GM19193 (cell line): ENCODE data around the gene SERF2.
A peak's percentile ranks its signal among the peaks of the same experiment; 100 is the strongest.

Experiments
- POLR2A ChIP-seq: IDR thresholded peaks from 4 replicates; pipeline ENCODE4 v1.6.1; 2011; ENCODE audit not compliant: insufficient read depth, insufficient read length; ENCODE audit errors: extremely low read depth

SERF2 gene

DNA sequence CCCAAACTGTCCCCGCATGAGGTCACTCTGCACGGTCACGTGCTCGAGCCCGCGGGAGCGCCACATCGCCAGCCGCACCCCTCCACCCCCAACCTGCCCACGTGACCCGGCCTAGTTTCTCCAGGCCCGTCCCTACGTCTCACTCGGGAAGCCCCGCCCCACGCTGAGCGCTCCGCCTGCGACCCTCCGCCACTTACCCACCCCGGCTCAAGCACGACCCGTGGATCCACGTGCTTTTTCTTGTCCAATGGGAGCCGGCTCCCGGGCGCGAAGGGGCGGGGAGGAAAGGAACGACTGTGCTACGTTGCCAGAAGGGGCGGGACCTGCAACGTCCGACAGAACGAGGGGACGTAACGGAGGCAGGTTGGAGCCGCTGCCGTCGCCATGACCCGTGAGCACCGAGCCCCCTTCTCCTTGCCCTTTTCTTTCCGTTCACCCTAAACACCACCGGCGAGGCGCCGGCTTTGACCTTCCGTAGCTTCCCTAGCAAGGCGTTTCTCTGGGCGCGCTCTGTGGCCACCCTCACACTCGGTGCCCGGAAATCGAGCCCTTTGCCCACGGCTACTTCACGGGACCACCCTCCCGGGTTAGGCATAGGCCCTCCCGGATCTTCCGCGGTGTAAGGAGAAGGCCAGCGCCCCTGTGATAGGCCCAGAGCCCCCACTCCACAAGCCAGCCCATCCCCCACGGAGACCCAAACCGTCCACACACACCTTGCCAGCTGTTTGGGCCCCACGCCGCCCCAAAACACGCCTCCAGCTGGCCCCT is at the start of gene SERF2:
SERF2 (plus strand) TSS at position 328 of the 768 bp plus-strand sequence; CDS start at position 385, 57 bp downstream.
- peak; percentile 95 for TF ChIP-seq POLR2A

DNA sequence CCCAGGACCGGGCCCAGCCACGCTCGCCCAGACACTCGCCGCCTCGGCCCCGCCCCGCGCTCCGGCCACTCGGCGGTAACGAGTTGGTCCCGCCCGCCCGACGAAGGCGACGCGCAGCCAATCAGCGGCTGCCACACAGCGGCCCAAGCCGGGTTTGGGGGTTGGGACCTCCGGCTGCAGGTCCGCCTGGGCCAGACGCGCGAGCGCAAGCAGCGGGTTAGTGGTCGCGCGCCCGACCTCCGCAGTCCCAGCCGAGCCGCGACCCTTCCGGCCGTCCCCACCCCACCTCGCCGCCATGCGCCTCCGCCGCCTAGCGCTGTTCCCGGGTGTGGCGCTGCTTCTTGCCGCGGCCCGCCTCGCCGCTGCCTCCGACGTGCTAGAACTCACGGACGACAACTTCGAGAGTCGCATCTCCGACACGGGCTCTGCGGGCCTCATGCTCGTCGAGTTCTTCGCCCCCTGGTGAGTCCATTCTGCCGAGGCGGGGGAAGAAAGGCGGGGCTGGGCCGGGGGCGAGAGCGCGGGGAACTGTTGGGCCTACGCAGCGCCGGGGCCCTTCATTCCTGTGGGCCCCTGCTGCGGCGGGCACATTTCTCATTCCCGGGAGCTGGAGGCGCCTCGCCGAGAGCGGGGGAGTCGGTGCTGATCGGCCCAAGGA is 45.7 kb upstream of the SERF2 start, which contains the start of gene PDIA3:
PDIA3 (plus strand) TSS at position 194 of the 658 bp plus-strand sequence; CDS start at position 296, 102 bp downstream.
- TF ChIP-seq POLR2A = peak; percentile 92

DNA sequence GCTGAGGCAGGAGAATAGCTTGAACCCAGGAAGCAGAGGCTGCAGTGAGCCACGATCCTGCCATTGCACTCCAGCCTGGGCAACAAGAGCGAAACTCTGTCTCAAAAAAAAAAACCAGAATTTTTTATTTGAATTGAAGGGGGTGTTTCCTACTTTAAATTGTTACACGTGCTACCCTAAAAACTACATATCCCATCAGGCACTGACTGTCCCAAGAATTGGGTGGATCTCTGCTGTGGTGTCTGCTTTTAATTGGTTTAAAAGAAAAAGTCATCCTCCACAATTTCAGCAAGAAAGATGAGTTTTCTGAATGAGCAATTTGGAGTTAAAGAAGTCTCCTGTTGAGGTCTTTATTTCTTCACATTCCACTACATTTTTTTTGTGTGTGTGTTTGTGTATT is 43.7 kb upstream of the SERF2 start:
- no peak for TF ChIP-seq POLR2A

DNA sequence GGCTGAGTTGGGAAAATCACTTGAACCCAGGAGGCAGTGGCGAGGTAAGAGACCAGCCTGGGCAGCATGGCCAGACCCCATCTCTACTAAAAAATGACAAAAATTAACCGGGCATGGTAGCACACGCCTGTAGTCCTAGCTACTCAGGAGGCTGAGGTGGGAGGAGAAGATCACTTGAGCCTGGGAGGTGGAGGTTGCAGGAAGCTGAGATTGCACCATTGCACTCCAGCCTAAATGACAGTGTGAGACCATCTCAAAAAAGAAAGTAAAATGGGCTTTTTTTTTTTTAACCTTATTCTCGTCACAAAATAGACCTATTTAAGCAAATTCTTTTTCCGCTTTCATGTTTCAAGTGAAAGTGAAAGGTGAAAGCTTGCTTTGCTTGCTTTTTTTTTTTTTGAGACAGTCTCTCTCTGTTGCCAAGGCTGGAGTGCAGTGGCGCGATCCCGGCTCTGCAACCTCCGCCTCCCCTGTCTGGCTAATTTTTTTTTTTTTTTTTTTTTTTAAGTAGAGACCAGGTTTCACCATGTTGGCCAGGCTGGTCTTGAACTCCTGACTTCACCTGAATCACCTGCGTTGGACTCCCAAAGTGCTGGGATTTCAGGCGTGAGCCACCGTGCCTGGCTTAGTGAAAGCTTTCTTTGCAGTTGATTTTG is 42.3 kb upstream of the SERF2 start:
- no peak for TF ChIP-seq POLR2A

DNA sequence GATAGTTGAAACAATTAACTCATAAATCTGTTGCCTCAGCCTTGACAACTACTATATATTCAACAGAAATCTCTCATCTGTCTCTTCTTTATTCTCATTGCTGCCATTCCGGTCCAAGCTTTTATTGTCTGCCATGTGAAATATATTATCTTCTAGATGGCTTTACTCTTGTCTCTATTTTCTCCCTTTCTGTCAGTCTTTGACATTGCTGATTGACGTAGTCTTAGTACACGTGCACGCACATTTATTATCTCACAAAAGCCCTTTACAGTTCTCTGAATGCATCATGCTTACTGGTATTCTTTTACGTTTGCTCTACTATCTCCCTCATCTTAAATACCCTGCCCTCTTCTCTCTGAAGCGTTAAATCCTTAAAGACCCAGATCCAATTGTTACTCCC is 40.2 kb upstream of the SERF2 start:
- TF ChIP-seq POLR2A = no peak

DNA sequence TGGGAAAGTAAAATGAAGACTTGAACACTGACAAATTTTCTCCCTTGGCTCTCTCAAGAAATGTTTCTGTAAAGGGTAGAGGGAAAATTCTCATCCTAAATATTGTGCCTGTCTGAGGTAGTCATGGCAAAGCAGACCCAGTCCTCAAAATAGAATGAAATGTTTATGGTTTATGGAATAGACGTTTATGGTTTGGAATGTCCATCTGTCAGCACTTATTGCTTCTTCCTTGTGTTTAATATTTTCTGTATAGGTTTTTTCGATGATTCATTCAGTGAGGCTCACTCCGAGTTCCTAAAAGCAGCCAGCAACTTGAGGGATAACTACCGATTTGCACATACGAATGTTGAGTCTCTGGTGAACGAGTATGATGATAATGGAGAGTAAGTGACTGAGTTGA is 29.3 kb upstream of the SERF2 start:
- TF ChIP-seq POLR2A = no peak

DNA sequence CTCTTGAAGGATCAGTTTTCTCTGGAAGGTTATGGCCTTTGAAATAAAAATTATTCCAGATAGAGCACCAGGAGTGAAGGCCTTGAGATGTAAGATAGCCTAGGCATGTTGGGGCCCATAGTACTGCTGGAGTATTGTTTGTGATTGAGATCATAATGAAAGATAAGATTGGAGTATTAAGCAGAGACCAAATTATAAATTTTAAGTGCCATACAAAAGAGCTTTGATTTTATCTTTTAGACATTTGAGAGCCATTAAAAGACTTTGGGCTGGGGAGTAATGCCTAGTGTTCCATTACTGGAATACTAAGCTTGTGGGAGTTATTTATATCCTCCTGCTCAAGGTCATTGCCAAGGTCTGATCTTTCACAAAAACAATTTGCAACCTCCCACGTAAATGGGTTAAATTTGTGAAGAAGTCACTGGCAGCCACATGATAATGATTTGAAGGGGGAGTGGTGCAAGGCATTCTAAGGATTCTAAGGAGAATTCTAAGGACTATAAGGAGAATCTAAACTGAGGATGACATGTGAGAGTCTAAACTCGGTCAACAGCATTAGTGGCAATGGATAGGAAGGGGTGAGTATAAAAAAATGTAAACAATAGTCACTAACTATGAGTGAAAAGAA is 28.2 kb upstream of the SERF2 start:
- TF ChIP-seq POLR2A = no peak

DNA sequence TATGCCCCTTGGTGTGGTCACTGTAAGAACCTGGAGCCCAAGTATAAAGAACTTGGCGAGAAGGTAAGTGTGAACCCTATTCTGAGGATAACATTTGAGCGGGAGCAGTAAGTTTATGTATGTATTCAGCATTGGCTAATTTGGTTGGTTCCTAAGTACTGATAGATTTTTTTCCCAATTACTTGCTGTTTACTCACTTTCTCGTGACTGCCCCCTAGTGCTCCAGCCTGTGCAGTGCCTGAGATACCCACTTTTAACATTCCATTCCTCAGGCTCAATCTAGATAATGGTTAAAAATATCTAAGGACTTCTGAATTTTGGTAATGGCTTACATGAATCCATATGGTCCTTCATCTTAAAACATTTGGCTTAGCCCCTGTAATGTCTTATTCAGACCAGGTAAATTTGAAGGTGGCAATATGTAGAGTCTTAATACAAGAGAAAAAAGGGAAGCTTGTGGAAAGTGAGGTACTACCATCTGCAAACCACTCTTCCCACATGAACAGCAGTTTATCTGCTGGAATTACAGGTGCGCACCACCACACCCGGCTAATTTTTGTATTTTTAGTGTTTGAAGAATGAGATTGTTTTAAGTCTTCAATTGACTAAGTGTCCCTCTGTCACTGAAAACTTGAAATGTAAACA is 22.4 kb upstream of the SERF2 start:
- no peak for TF ChIP-seq POLR2A

DNA sequence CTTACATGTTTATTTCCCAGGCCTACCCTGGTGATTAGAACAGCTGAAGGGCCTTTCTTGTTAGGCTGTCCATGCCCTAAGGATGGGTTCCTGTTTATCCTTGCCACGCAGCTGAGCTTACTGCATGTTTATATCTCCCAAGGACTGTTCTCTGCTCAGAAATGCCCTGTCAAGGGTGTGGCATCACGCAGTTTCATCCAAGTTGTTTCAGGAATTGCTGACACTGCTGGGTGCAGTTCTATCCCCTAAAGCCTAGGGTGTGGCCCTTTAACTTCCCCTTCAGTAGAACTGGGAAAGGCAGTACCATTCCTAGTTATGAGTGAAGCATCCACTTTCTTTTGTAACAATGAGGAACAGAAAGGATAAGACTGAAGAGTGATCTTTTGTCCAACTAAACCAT is 20.3 kb upstream of the SERF2 start:
- TF ChIP-seq POLR2A = no peak

DNA sequence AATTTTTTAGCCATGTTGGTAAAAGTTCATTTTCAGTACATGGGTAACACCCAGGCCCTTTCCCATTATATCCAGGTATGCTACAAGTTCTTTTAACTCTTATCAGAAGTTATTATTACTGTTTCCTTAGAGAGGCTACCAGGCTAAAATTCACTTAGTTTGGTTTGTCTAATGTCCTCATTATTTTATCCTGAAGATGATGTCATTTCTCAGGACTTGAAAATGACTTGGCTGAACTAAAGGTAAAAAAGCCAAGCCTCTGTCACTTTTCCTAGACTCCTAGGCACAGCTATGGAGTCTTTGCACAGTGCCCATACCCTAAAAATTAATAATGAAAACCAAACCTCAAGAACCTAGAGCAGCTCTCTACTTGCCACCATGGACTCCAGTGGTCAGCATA is 19.5 kb upstream of the SERF2 start:
- TF ChIP-seq POLR2A = no peak

DNA sequence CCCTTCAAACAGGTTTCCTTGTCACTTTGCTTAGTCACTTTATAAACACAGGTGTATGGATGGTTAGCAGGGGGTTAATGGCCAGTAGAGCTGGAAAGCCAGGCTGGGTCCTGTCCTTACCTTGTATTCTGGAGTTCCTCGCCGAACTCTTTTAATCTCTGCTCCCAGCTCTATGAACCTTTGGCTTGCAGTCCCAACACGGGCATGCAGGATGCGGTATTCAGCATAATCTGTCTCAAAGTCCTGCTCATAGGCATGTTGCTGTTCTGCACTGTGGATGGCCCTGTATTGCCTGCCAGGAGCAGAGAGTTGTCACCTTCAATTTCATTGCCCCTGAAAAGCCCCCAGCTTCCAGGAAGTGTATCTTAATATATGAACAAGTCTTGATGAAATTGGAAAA is 18.1 kb upstream of the SERF2 start:
- TF ChIP-seq POLR2A = no peak

DNA sequence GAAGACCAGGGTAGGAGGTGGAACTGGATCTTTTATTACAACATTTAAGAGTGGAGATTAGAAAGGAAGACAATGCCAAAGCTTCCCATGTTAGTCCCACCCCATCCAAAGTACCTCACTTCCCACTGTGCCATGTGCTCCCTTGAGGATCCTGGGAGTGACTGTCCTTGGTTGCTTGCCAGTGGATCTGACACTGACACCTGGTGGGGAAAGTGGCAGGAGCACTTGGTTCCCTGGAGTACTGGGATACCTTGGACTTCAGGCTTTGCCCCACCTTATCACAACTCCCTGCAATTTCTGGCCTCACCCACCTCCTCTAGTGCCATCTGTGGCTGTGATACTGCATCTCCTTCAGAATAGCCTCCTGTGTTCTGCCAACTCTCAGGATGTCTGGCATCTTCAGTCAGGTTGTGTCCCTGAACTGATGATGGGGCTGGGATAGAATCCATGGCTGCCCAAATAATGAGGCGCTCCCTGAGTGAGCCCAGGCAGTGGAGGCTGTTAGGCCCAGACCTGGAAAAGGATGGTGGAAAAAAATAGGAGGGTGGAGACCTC is 16.6 kb upstream of the SERF2 start:
- TF ChIP-seq POLR2A = peak; percentile 32

DNA sequence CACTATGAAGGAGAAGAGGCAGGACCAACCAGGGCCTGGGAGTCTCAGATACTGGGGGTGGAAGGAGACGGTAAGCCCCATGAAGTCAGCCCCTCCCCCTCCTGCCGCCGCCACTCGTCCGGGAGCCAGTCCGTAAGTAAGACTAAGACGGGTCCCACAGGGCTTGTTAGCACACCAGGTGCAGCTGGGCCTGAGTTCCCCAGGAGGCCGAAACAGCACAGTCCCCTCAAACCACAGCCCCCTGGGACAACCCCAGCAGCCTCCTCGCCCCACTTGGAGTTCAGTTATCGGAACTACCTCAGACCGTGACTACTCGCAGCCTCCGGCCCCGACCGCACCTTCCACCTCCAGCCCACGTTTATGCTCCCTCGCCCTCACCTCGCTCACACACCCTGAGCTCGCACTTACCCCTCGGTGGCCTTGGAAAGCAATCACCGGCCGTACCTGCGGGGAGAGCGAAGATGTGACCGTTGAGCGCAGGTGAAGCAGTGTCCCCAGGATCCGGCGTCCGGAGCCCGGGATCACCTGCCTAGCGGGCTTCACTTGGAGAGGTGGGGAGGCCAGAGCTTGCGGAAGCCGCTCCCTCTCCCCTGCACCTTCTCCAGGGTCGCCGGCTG is 15.9 kb upstream of the SERF2 start:
- peak; percentile 45 for TF ChIP-seq POLR2A

DNA sequence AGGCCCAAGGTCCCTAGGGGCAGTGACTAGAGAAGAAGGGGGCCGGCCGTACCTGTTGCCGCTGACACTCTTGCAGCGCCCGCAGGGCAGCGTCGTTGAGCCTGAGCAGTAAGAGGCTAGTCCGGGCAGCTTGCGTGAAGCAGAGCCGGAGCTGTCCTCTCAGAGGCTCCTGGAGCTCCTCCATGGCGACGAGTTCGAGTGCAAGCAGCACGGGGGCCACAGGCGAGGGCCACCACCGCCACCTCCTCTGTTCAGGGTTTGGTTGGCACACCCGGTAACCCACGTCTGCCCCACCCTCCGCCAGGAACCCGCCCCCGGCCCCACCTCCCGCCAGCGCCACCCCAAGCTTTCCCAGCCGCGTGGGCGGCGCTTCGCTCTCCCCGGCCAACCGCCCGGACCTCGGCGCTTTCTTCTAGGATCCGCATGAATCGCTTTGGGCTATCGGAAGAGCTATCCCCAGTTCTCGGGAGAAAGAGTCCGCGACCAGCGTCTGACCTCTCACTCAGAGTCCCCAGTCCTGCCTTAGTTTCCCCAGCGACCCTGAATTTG is 15.3 kb upstream of the SERF2 start, which contains the start of gene ELL3:
ELL3 (minus strand) TSS at position 249 of the 549 bp plus-strand sequence; CDS start at position 184, 65 bp downstream.
- peak; percentile 48 for TF ChIP-seq POLR2A

DNA sequence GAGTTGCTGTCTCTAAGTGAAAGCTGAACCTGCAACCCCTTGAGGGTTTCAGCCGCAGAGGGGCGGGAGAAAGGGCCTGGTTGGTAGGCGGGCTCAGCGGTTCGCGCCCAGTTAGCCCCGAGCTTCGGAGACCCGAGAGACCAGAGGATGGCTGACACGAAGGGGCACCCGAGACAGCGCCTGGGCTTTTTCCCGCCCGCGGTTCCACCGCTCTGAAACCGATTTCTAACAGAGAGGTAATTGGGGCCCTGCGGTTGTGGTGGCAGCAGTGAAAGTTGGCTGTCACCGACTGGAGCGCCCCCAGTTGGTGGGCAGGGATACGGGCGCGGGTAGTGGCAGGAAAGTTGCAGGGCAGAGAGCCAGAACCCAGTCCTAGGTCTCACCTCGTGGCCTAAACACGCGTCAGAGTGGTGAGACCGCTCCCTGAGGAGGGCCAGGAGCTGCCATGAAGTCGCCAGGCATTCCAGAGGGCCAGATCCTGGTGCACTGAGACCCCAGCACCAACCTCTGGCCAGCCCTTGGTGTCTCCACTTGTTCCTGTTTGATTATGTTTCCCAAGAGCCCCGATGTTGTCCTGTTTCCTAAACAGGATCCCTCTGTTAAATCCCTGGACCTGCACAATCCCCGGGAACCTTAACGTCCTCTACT is 14.7 kb upstream of the SERF2 start:
- TF ChIP-seq POLR2A = no peak
